HepG2 (cell line): ENCODE measurements around the gene GP1BA. TPM values are rescaled to one million over a fixed set of nuclear protein-coding genes. Genes with fewer than 3 reads are reported as not detected.

ENCODE experiments used
- ATF6 ChIP-seq: sonication (generic); formaldehyde crosslinking; conservative IDR thresholded peaks from 2 replicates; pipeline ENCODE4 v1.4.0; 2020; ENCODE audit warnings: missing genetic modification reagents
- BRD4 ChIP-seq: sonication (generic); formaldehyde crosslinking; IDR thresholded peaks from 2 replicates; pipeline ENCODE4 v1.4.0; 2020; ENCODE audit warnings: missing genetic modification reagents
- E2F2 ChIP-seq: sonication (generic); formaldehyde crosslinking; IDR thresholded peaks from 2 replicates; pipeline ENCODE4 v1.4.0; 2020; ENCODE audit warnings: missing genetic modification reagents, borderline replicate concordance
- ERF ChIP-seq: IDR thresholded peaks from 2 replicates; pipeline ENCODE4 v1.6.1; 2018; ENCODE audit warnings: missing biosample characterization, missing genetic modification reagents
- FLYWCH1 ChIP-seq: sonication (generic); formaldehyde crosslinking; IDR thresholded peaks from 2 replicates; pipeline ENCODE4 v1.8.1; 2023; ENCODE audit warnings: mild to moderate bottlenecking, missing genetic modification reagents
- GPBP1L1 ChIP-seq: sonication (generic); formaldehyde crosslinking; IDR thresholded peaks from 2 replicates; pipeline ENCODE4 v1.5.0; 2020; ENCODE audit warnings: mild to moderate bottlenecking, missing genetic modification reagents
- HHEX ChIP-seq: IDR thresholded peaks from 2 replicates; pipeline ENCODE4 v1.6.1; 2016; ENCODE audit warnings: control low read depth
- ISX ChIP-seq: sonication (generic); formaldehyde crosslinking; conservative IDR thresholded peaks from 2 replicates; pipeline ENCODE4 v1.5.0; 2020; ENCODE audit warnings: missing genetic modification reagents
- KLF11 ChIP-seq: IDR thresholded peaks from 2 replicates; pipeline ENCODE4 v1.6.1; 2016; ENCODE audit warnings: missing compliant biosample characterization
- KLF16 ChIP-seq, 2 experiments: sonication (generic) in 1 of 2; formaldehyde crosslinking in 1 of 2; IDR thresholded peaks; 2 replicates each; pipeline versions ENCODE4 v1.6.1 to v1.8.0; 2016 to 2023; ENCODE audit warnings: missing genetic modification reagents in 2 of 2, missing compliant biosample characterization in 1 of 2
- MED1 ChIP-seq: sonication (generic); formaldehyde crosslinking; IDR thresholded peaks from 2 replicates; pipeline ENCODE4 v1.4.0; 2020; ENCODE audit warnings: missing genetic modification reagents
- PAX8 ChIP-seq: sonication (generic); formaldehyde crosslinking; IDR thresholded peaks from 2 replicates; pipeline ENCODE4 v1.8.0; 2022; ENCODE audit warnings: mild to moderate bottlenecking, missing genetic modification reagents, borderline replicate concordance
- PBX3 ChIP-seq: sonication (generic); formaldehyde crosslinking; IDR thresholded peaks from 2 replicates; pipeline ENCODE4 v1.8.1; 2023; ENCODE audit warnings: missing genetic modification reagents, inconsistent platforms, borderline replicate concordance
- SAFB2 ChIP-seq: sonication (generic); formaldehyde crosslinking; IDR thresholded peaks from 2 replicates; pipeline ENCODE4 v1.5.1; 2020; ENCODE audit warnings: missing genetic modification reagents, low read depth, mild to moderate bottlenecking, borderline replicate concordance
- TEAD2 ChIP-seq: sonication (generic); formaldehyde crosslinking; IDR thresholded peaks from 2 replicates; pipeline ENCODE4 v1.9.0; 2021; ENCODE audit warnings: missing genetic modification reagents
- ZC3H4 ChIP-seq: sonication (generic); formaldehyde crosslinking; IDR thresholded peaks from 2 replicates; pipeline ENCODE4 v1.4.0; 2020; ENCODE audit warnings: missing genetic modification reagents, borderline replicate concordance
- ZNF776 ChIP-seq: sonication (generic); formaldehyde crosslinking; IDR thresholded peaks from 2 replicates; pipeline ENCODE4 v1.4.0; 2020; ENCODE audit warnings: mild to moderate bottlenecking, missing genetic modification reagents
- polyA plus RNA-seq, 8 experiments: library from polyadenylated mRNA; depleted of rRNA in 3 of 8; stranded (reverse) in 7 of 8; unstranded in 1 of 8; fragments of >200 nt; fragmentation: Illumina TruSeq in 4 of 8; extraction: Trizol in 4 of 8; gene quantifications; 2 replicates each; pipeline versions ENCODE4 v1.2.1 to v1.2.3, GENCODE V29; 2011 to 2016; ENCODE audit warnings: low read depth in 4 of 8, missing spikeins in 1 of 8, mixed read lengths in 1 of 8; ENCODE audit not compliant: insufficient read depth in 1 of 8
- total RNA-seq, 5 experiments: library from RNA; depleted of rRNA; stranded (reverse); fragments of >200 nt; fragmentation: Illumina TruSeq; extraction: Trizol; gene quantifications; 2 replicates each; pipeline ENCODE4 v1.2.3, GENCODE V29; 2016; ENCODE audit warnings: low read depth in 1 of 5
- TF ChIP-seq, protein P1 (sequence below): sonication (generic); formaldehyde crosslinking; IDR thresholded peaks from 2 replicates; pipeline ENCODE4 v1.4.0; 2020; ENCODE audit warnings: mild to moderate bottlenecking, missing genetic modification reagents, borderline replicate concordance
- TF ChIP-seq, protein P2 (sequence below): sonication (generic); formaldehyde crosslinking; conservative IDR thresholded peaks from 2 replicates; pipeline ENCODE4 v1.4.0; 2020; ENCODE audit warnings: missing genetic modification reagents

The GP1BA gene
- total and polyA plus RNA-seq, 2 of the 13 experiments (the other 11 are each of a cell fraction or from before 2014, with no cell fraction given) = not detected

GRCh38 chr17:4939796-4940554 lies 7.9 kb downstream of the GP1BA start, which contains the start of the genes RNF167 and SLC25A11 (continued):
- TF ChIP-seq ATF6 (no peak), KLF11 (CRISPR knock-in tag) (no peak), BRD4 (CRISPR knock-in tag) (peak; percentile 59; the same call in 1 of the 2 replicates), MED1 (CRISPR knock-in tag) (peak; percentile 44; the same call in 1 of the 2 replicates), ZNF776 (CRISPR knock-in tag) (no peak), KLF16 (CRISPR knock-in tag; IDR thresholded peaks at IDR 0.05) (peak in 1 of 2 experiments; percentile 70; a peak in 2 of 4 replicates), FLYWCH1 (CRISPR knock-in tag) (no peak), PAX8 (CRISPR knock-in tag) (no peak), HHEX (CRISPR knock-in tag) (no peak), E2F2 (CRISPR knock-in tag) (no peak; the same call in 1 of the 2 replicates), TEAD2 (CRISPR knock-in tag) (no peak), ERF (CRISPR knock-in tag) (0 out of 2 replicates have a peak, but pooled peaks have one; percentile 22), GPBP1L1 (CRISPR knock-in tag) (no peak), ZC3H4 (no peak), SAFB2 (CRISPR knock-in tag) (no peak; the same call in 1 of the 2 replicates), ISX (CRISPR knock-in tag) (no peak), PBX3 (CRISPR knock-in tag) (no peak)
- TF ChIP-seq, protein P1, sequence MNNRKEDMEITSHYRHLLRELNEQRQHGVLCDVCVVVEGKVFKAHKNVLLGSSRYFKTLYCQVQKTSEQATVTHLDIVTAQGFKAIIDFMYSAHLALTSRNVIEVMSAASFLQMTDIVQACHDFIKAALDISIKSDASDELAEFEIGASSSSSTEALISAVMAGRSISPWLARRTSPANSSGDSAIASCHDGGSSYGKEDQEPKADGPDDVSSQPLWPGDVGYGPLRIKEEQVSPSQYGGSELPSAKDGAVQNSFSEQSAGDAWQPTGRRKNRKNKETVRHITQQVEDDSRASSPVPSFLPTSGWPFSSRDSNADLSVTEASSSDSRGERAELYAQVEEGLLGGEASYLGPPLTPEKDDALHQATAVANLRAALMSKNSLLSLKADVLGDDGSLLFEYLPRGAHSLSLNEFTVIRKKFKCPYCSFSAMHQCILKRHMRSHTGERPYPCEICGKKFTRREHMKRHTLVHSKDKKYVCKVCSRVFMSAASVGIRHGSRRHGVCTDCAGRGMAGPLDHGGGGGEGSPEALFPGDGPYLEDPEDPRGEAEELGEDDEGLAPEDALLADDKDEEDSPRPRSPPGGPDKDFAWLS (CRISPR knock-in tag) = no peak
- TF ChIP-seq, protein P2, sequence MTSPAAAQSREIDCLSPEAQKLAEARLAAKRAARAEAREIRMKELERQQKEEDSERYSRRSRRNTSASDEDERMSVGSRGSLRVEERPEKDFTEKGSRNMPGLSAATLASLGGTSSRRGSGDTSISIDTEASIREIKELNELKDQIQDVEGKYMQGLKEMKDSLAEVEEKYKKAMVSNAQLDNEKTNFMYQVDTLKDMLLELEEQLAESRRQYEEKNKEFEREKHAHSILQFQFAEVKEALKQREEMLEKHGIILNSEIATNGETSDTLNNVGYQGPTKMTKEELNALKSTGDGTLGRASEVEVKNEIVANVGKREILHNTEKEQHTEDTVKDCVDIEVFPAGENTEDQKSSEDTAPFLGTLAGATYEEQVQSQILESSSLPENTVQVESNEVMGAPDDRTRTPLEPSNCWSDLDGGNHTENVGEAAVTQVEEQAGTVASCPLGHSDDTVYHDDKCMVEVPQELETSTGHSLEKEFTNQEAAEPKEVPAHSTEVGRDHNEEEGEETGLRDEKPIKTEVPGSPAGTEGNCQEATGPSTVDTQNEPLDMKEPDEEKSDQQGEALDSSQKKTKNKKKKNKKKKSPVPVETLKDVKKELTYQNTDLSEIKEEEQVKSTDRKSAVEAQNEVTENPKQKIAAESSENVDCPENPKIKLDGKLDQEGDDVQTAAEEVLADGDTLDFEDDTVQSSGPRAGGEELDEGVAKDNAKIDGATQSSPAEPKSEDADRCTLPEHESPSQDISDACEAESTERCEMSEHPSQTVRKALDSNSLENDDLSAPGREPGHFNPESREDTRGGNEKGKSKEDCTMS (CRISPR knock-in tag) = no peak
